HG03469 (cell line): ENCODE results near the gene SULT1A3.
"Not testable (repeated sequence)": the region's sequence is repeated elsewhere in the genome, so short reads cannot be mapped to it uniquely, and the experiment has no call there.

ENCODE experiments used
- ATAC-seq: cut with Tn5 transposase; IDR thresholded peaks from one replicate; pipeline ENCODE4 v1.9.1; 2021; ENCODE audit warnings: mild to moderate bottlenecking, moderate library complexity, moderate number of reproducible peaks; ENCODE audit not compliant: unreplicated experiment

SULT1A3 gene

DNA sequence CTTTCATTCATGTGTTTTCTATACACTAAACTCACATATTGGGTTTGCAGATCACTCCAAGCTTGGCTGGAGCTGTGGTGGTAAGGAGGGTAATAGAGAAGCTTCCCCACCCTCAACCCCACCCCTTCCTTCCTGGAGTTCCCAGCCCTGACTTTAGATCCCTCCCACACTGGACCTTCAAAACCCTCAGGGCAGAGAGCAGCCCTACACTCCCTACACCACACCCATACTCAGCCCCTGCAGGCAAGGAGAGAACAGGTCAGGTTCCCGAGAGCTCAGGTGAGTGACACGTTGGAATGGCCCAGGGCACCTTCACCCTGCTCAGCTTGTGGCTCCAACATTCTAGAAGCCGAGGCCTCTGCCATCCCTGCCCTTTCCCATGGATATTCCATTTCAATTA is at the start of gene SULT1A3:
TSS of gene SULT1A3 (plus strand) at position 207 of the 400 bp plus-strand sequence. CDS start 1,474 bp downstream, outside the sequence.
- not testable (repeated sequence) for ATAC-seq

DNA sequence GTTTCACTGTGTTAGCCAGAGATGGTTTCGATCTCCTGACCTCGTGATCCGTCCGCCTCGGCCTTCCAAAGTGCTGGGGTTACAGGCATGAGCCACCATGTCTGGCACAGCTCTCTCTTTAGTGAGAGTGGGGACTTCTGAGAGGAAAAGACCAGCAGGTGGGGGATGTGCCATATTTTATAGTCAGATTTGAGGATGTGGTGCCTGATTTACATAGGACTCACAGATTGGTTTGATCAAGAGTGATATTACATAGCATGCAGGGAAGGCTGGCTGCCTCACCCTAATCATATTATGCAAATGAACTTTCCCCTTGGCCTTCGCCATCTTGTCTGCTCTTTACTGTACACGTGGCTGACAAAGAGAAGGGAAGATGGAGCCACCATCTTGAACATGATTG is 48.0 kb upstream of the SULT1A3 start:
- ATAC-seq = no peak

- ATAC-seq = no peak
These were observed 46.5 kb upstream of the SULT1A3 start for GRCh38 chr16:30152517-30152916.

GRCh38 chr16:30155188-30155587 is 43.9 kb upstream of the SULT1A3 start:
- ATAC-seq = no peak

DNA sequence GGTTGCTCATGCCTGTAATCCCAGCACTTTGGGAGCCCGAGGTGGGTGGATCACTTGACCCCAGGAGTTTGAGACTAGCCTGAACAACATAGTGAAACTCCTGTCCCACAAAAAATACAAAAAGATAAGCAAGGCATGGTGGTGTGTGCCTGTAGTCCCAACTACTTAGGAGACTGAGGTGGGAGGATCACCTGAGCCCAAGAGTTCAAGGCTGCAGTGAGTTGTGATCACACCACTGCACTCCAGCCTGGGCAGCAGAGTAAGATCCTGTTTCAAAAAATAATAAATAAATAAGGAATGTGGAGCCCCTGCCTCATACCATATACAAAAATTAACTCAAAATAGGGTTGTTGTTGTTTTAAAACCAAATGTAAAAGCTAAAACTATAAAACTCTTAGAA is 41.8 kb upstream of the SULT1A3 start:
- ATAC-seq = no peak

GRCh38 chr16:30163538-30163937 is 35.5 kb upstream of the SULT1A3 start:
- no peak for ATAC-seq

- ATAC-seq = peak; percentile 60
These were observed 32.7 kb upstream of the SULT1A3 start for GRCh38 chr16:30166202-30166902.

- ATAC-seq = not testable (repeated sequence)
These were observed 30.3 kb upstream of the SULT1A3 start for GRCh38 chr16:30168746-30169145.

GRCh38 chr16:30169416-30169815 is 29.6 kb upstream of the SULT1A3 start:
- ATAC-seq = not testable (repeated sequence)

DNA sequence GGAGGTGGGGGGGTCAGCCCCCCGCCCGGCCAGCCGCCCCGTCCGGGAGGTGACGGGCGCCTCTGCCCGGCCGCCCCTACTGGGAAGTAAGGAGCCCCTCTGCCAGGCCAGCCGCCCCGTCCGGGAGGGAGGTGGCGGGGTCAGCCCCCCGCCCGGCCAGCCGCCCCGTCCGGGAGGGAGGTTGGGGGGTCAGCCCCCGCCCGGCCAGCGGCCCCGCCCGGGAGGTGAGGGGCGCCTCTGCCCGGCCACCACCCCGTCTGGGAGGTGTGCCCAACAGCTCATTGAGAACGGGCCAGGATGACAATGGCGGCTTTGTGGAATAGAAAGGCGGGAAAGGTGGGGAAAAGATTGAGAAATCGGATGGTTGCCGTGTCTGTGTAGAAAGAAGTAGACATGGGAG is 28.9 kb upstream of the SULT1A3 start:
- not testable (repeated sequence) for ATAC-seq

- ATAC-seq = no peak
These were observed 26.0 kb upstream of the SULT1A3 start for GRCh38 chr16:30173054-30173453.

DNA sequence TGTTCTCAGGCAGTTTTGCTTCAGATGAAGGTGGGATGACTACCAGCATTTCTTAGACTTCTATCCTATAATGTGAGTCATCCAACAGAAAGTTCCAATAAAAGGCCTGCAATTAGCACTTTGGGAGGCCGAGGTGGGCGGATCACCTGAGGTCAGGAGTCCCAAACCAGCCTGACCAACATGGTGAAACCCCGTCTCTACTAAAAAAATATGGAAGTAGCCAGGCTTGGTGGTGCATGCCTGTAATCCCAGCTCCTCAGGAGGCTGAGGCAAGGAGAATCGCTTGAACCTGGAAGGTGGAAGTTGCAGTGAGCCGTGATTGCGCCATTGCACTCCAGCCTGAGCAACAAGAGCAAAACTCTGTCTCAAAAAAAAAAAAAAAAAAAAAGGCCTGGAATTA is 22.2 kb upstream of the SULT1A3 start:
- not testable (repeated sequence) for ATAC-seq

DNA sequence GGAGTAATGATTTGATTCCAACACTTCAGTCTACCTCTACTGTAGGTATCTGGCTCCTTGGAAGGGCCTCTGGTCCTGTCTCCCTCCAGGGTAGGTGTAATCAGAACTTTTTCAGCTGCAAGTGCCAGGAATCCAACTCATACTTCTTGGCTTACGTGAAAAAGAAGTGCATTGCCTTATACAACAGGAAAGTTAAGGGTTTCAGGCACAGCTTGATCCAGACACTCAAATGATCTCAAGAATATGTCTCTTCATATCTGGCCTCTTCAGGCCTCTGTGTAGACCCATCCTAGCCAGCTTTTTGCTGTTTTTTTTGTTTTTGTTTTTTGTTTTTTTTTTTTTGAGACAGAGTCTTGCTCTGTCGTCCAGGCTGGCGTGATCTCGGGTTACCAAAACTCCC is 19.9 kb upstream of the SULT1A3 start:
- no peak for ATAC-seq

DNA sequence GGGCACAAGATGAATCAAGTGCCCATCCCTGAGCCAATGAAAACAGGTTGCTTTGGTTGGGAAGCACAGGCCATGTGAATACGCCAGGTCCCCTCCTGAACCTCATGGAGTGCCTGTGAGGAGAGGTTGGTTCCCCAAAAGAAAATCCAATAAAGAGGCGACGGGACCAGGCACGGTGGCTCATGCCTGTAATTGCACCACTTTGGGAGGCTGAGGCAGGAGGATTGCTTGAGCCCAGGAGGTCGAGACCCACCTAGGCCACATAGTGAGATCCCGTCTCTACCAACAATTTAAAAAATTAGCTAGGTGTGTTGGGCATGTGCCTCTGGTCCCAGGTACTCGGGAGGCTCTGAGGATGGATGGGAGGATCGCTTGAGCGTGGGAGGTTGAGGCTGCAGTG is 19.1 kb upstream of the SULT1A3 start:
- ATAC-seq = no peak

- no peak for ATAC-seq
These were observed 18.3 kb upstream of the SULT1A3 start for GRCh38 chr16:30180741-30181140.

DNA sequence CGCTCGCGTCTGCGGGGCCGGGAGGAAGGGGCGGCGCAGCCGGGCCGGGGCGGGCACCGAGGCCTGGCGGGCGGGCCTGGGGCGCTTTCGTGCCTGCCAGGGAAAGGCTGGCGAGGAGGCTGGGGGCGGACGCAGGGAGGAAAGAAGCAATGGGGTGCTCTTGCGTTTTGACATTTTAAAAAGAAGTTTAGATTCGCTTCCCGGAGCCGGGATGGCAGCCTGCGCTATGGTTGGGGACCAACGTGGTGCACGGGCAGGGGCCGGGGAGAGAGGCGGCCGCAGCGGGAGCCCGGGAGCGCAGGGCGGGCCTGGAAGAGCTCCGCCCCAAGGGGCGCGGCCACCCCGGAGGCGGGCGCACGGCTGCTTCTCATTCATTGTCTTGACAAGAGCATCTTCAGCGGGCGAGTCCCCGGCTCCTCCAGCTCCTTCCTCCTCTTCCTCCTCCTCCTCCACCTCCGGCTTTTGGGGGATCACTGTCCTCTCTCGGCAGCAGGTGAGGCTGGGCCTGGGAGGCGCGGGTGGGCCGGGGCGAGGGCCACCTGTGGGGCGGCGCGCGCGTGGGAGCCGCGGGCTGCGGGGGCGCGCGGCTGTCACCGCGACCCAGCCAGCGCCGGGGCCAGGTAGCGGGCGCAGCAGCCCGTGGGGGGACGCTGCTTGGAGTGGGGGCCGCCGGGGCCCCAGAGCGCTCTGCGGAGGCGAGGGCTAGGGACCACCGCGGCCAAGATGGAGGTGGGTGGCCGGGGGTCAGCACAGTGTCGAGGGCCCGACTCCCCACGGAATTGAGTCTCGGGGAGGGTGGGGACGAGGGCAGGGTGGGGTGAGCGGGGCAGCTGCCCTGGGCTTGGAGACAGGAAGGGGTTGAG is 15.6 kb upstream of the SULT1A3 start, which contains the start of gene CORO1A:
TSS of gene CORO1A (plus strand) at position 370 of the 863 bp plus-strand sequence. CDS start 1,608 bp downstream, outside the sequence.
- ATAC-seq = no peak

GRCh38 chr16:30184096-30184890 is 14.8 kb upstream of the SULT1A3 start:
- no peak for ATAC-seq

DNA sequence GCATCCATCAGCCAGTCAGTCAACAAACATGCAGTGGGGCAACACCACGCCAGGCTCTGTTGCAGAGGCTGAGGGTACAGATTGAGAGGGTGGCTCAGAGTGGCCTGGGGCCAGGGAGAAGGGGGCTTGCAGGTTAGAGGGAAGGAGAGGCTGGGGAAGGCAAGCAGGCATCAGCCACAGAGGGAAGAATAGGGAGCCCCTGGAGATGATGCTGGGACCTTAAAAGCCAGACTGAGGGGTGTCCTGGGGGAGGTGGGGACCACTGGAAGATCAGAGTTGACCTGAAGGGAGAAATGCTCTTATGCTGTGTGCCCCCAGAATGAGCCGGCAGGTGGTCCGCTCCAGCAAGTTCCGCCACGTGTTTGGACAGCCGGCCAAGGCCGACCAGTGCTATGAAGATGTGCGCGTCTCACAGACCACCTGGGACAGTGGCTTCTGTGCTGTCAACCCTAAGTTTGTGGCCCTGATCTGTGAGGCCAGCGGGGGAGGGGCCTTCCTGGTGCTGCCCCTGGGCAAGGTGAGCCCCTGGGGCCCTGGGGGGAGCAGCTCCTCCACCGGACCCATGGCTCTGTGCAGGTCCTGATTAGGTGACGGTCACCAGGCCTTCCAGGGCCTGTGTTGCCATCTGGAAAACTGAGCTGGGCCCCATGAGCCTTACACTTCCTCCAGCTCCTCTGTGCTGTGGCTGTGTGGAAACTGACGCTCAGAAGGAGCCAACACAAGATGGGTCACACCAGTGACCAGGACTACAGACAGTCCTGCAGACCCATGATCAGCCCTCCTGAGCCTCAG is 14.0 kb upstream of the SULT1A3 start:
- no peak for ATAC-seq

DNA sequence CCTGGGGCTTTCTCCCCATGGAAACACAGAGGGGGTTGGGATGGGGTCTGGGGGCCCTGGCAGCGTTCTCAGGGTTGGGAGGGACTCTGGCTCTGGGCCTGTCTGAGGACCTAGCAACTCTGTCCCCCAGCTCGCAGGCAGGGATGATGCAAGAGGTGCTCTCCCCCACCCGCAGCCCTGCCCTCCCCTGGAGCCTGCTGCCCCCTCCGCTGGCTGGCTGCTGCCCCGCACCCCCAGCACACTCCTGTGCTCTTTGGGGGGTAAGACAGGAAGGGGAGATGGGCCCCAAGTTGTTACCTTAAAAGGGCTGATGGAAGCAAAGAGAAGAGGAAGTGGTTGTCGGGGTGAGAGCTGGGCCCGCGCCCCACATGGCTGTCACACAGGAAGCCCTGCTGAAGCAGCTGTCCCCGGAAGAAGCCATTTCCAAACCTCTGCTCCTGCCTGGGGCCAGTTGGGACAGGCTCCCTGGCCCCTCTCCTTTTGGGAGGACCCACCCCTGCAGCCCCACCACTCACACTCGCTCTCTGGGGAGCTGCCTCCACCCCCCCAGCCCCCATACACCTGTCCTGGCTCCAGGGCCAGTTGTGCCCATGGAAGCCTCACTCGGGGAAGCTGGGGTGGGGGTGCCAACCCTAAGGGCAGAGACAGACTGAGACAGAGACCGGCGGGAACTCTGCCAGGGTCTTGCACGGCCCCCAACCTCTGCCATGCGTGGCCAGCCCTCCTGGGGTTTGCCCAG is 13.2 kb upstream of the SULT1A3 start:
- ATAC-seq = no peak

- no peak for ATAC-seq
These were observed 12.6 kb upstream of the SULT1A3 start for GRCh38 chr16:30186444-30186781.
